ENCODE results near the gene PIAS4. TPM values are rescaled to one million over a fixed set of nuclear protein-coding genes. Genes with fewer than 3 reads are reported as not detected.

Gene PIAS4
- total RNA-seq, 1 experiment from 2014 or later = 17.3 TPM

GRCh38 chr19:4030981-4031380 lies 23.4 kb downstream of the PIAS4 start:
- Histone ChIP-seq H4K20me1 (ENCODE audit: insufficient read depth, low read depth, low read length) (no peaks in the 10 kb centered on the region), H2AFZ (ENCODE audit: low read length) (no peak overlapping the region), H3K4me1 (ENCODE audit: low read length) (no peaks in the 10 kb centered on the region), H3K36me3 (ENCODE audit: insufficient read depth, low read length) (peaks cover 6% of the 10 kb centered on the region), H3K9ac (ENCODE audit: low read length) (no peak overlapping the region), H3K4me2 (ENCODE audit: low read depth, low read length, poor library complexity, severe bottlenecking) (no peak overlapping the region), H3K4me3 (ENCODE audit: low read length) (no peak overlapping the region), H3K9me3 (ENCODE audit: low read length) (0 out of 2 replicates have a peak, but pooled peaks cover 4% of the 10 kb centered on the region), H3K27ac (ENCODE audit: low read length) (no peak overlapping the region), H3K79me2 (ENCODE audit: low read length) (no peaks in the 10 kb centered on the region), H3K9me2 (replicated peaks; ENCODE audit: insufficient read depth, low read length) (no peaks in the 10 kb centered on the region), H3K27me3 (ENCODE audit: low read length) (no peaks in the 10 kb centered on the region)
- no peak for DNase-seq

GRCh38 chr19:4031420-4031819 lies 23.9 kb downstream of the PIAS4 start:
- H4K20me1 ChIP-seq (ENCODE audit: insufficient read depth, low read depth, low read length) = no peaks in the 10 kb centered on the region
- H3K4me2 ChIP-seq (ENCODE audit: low read depth, low read length, poor library complexity, severe bottlenecking) = no peak overlapping the region
- no peak for DNase-seq
- H3K9ac ChIP-seq (ENCODE audit: low read length) = no peak overlapping the region
- no peaks in the 10 kb centered on the region for H3K27me3 ChIP-seq (ENCODE audit: low read length)
- H3K79me2 ChIP-seq (ENCODE audit: low read length) = no peaks in the 10 kb centered on the region
- H3K36me3 ChIP-seq (ENCODE audit: insufficient read depth, low read length) = peaks cover 10% of the 10 kb centered on the region
- H3K4me3 ChIP-seq (ENCODE audit: low read length) = no peak overlapping the region
- H3K9me3 ChIP-seq (ENCODE audit: low read length) = 0 out of 2 replicates have a peak, but pooled peaks cover 4% of the 10 kb centered on the region
- no peak overlapping the region for H3K27ac ChIP-seq (ENCODE audit: low read length)
- H2AFZ ChIP-seq (ENCODE audit: low read length) = no peak overlapping the region
- no peaks in the 10 kb centered on the region for H3K9me2 ChIP-seq (replicated peaks; ENCODE audit: insufficient read depth, low read length)
- H3K4me1 ChIP-seq (ENCODE audit: low read length) = no peaks in the 10 kb centered on the region

GRCh38 chr19:4032436-4032835 lies 24.9 kb downstream of the PIAS4 start:
- no peaks in the 10 kb centered on the region for H3K9me2 ChIP-seq (replicated peaks; ENCODE audit: insufficient read depth, low read length)
- H3K27ac ChIP-seq (ENCODE audit: low read length) = no peak overlapping the region
- no peak overlapping the region for H3K9ac ChIP-seq (ENCODE audit: low read length)
- H2AFZ ChIP-seq (ENCODE audit: low read length) = no peak overlapping the region
- H4K20me1 ChIP-seq (ENCODE audit: insufficient read depth, low read depth, low read length) = no peaks in the 10 kb centered on the region
- no peaks in the 10 kb centered on the region for H3K27me3 ChIP-seq (ENCODE audit: low read length)
- H3K36me3 ChIP-seq (ENCODE audit: insufficient read depth, low read length) = peaks cover 10% of the 10 kb centered on the region
- 0 out of 2 replicates have a peak, but pooled peaks cover 4% of the 10 kb centered on the region for H3K9me3 ChIP-seq (ENCODE audit: low read length)
- no peaks in the 10 kb centered on the region for H3K79me2 ChIP-seq (ENCODE audit: low read length)
- no peak for DNase-seq
- H3K4me2 ChIP-seq (ENCODE audit: low read depth, low read length, poor library complexity, severe bottlenecking) = no peak overlapping the region
- H3K4me3 ChIP-seq (ENCODE audit: low read length) = no peak overlapping the region
- H3K4me1 ChIP-seq (ENCODE audit: low read length) = no peaks in the 10 kb centered on the region

GRCh38 chr19:4033028-4033956 lies 25.8 kb downstream of the PIAS4 start:
- H3K36me3 ChIP-seq (ENCODE audit: insufficient read depth, low read length) = peaks cover 10% of the 10 kb centered on the region
- H3K4me2 ChIP-seq (ENCODE audit: low read depth, low read length, poor library complexity, severe bottlenecking) = no peak overlapping the region
- H3K27me3 ChIP-seq (ENCODE audit: low read length) = no peaks in the 10 kb centered on the region
- H3K4me3 ChIP-seq (ENCODE audit: low read length) = no peak overlapping the region
- no peak overlapping the region for H2AFZ ChIP-seq (ENCODE audit: low read length)
- H3K27ac ChIP-seq (ENCODE audit: low read length) = no peak overlapping the region
- H3K4me1 ChIP-seq (ENCODE audit: low read length) = no peaks in the 10 kb centered on the region
- no peak for DNase-seq
- H3K9me2 ChIP-seq (replicated peaks; ENCODE audit: insufficient read depth, low read length) = no peaks in the 10 kb centered on the region
- no peaks in the 10 kb centered on the region for H3K79me2 ChIP-seq (ENCODE audit: low read length)
- 0 out of 2 replicates have a peak, but pooled peaks cover 4% of the 10 kb centered on the region for H3K9me3 ChIP-seq (ENCODE audit: low read length)
- no peak overlapping the region for H3K9ac ChIP-seq (ENCODE audit: low read length)
- H4K20me1 ChIP-seq (ENCODE audit: insufficient read depth, low read depth, low read length) = no peaks in the 10 kb centered on the region

- H3K4me3 ChIP-seq (ENCODE audit: low read length) = no peak overlapping the region
- H3K27me3 ChIP-seq (ENCODE audit: low read length) = no peaks in the 10 kb centered on the region
- H3K27ac ChIP-seq (ENCODE audit: low read length) = no peak overlapping the region
- H3K36me3 ChIP-seq (ENCODE audit: insufficient read depth, low read length) = peaks cover 10% of the 10 kb centered on the region
- H3K4me2 ChIP-seq (ENCODE audit: low read depth, low read length, poor library complexity, severe bottlenecking) = no peak overlapping the region
- no peaks in the 10 kb centered on the region for H3K9me2 ChIP-seq (replicated peaks; ENCODE audit: insufficient read depth, low read length)
- no peaks in the 10 kb centered on the region for H4K20me1 ChIP-seq (ENCODE audit: insufficient read depth, low read depth, low read length)
- H3K9me3 ChIP-seq (ENCODE audit: low read length) = 0 out of 2 replicates have a peak, but pooled peaks cover 4% of the 10 kb centered on the region
- H3K9ac ChIP-seq (ENCODE audit: low read length) = no peak overlapping the region
- H3K79me2 ChIP-seq (ENCODE audit: low read length) = no peaks in the 10 kb centered on the region
- H3K4me1 ChIP-seq (ENCODE audit: low read length) = no peaks in the 10 kb centered on the region
- H2AFZ ChIP-seq (ENCODE audit: low read length) = no peak overlapping the region
- no peak for DNase-seq
These were observed 26.8 kb downstream of the PIAS4 start for GRCh38 chr19:4034048-4035017.

- Histone ChIP-seq H3K4me3 (ENCODE audit: low read length) (no peak overlapping the region), H3K27ac (ENCODE audit: low read length) (no peak overlapping the region), H3K9me3 (ENCODE audit: low read length) (0 out of 2 replicates have a peak, but pooled peaks cover 4% of the 10 kb centered on the region), H3K9me2 (replicated peaks; ENCODE audit: insufficient read depth, low read length) (no peaks in the 10 kb centered on the region), H3K79me2 (ENCODE audit: low read length) (no peaks in the 10 kb centered on the region), H3K9ac (ENCODE audit: low read length) (no peak overlapping the region), H3K4me1 (ENCODE audit: low read length) (no peaks in the 10 kb centered on the region), H2AFZ (ENCODE audit: low read length) (no peak overlapping the region), H3K27me3 (ENCODE audit: low read length) (no peaks in the 10 kb centered on the region), H4K20me1 (ENCODE audit: insufficient read depth, low read depth, low read length) (no peaks in the 10 kb centered on the region), H3K4me2 (ENCODE audit: low read depth, low read length, poor library complexity, severe bottlenecking) (no peak overlapping the region), H3K36me3 (ENCODE audit: insufficient read depth, low read length) (peaks cover 10% of the 10 kb centered on the region)
- no peak for DNase-seq
These were observed 27.6 kb downstream of the PIAS4 start for GRCh38 chr19:4035018-4035566.

- no peak overlapping the region for H2AFZ ChIP-seq (ENCODE audit: low read length)
- no peaks in the 10 kb centered on the region for H4K20me1 ChIP-seq (ENCODE audit: insufficient read depth, low read depth, low read length)
- no peak overlapping the region for H3K4me2 ChIP-seq (ENCODE audit: low read depth, low read length, poor library complexity, severe bottlenecking)
- no peak overlapping the region for H3K9ac ChIP-seq (ENCODE audit: low read length)
- no peak for DNase-seq
- H3K79me2 ChIP-seq (ENCODE audit: low read length) = no peaks in the 10 kb centered on the region
- no peak overlapping the region for H3K27ac ChIP-seq (ENCODE audit: low read length)
- H3K4me1 ChIP-seq (ENCODE audit: low read length) = no peaks in the 10 kb centered on the region
- 0 out of 2 replicates have a peak, but pooled peaks cover 4% of the 10 kb centered on the region for H3K9me3 ChIP-seq (ENCODE audit: low read length)
- no peaks in the 10 kb centered on the region for H3K9me2 ChIP-seq (replicated peaks; ENCODE audit: insufficient read depth, low read length)
- H3K27me3 ChIP-seq (ENCODE audit: low read length) = no peaks in the 10 kb centered on the region
- H3K36me3 ChIP-seq (ENCODE audit: insufficient read depth, low read length) = peaks cover 10% of the 10 kb centered on the region
- H3K4me3 ChIP-seq (ENCODE audit: low read length) = no peak overlapping the region
These were observed 28.0 kb downstream of the PIAS4 start for GRCh38 chr19:4035582-4035981.

Measured in Karpas-422 (cell line).